ENCODE results near the gene NSD1.
A peak's percentile ranks its signal among the peaks of the same experiment; 100 is the strongest.

The NSD1 gene

GRCh38 chr5:177276886-177277285 is 143.3 kb downstream of the NSD1 start:
- H3K27ac ChIP-seq = no peak overlapping the region
- TF ChIP-seq, protein P1, sequence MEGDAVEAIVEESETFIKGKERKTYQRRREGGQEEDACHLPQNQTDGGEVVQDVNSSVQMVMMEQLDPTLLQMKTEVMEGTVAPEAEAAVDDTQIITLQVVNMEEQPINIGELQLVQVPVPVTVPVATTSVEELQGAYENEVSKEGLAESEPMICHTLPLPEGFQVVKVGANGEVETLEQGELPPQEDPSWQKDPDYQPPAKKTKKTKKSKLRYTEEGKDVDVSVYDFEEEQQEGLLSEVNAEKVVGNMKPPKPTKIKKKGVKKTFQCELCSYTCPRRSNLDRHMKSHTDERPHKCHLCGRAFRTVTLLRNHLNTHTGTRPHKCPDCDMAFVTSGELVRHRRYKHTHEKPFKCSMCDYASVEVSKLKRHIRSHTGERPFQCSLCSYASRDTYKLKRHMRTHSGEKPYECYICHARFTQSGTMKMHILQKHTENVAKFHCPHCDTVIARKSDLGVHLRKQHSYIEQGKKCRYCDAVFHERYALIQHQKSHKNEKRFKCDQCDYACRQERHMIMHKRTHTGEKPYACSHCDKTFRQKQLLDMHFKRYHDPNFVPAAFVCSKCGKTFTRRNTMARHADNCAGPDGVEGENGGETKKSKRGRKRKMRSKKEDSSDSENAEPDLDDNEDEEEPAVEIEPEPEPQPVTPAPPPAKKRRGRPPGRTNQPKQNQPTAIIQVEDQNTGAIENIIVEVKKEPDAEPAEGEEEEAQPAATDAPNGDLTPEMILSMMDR (conservative IDR thresholded peaks at IDR 0.05) = no peak

DNA sequence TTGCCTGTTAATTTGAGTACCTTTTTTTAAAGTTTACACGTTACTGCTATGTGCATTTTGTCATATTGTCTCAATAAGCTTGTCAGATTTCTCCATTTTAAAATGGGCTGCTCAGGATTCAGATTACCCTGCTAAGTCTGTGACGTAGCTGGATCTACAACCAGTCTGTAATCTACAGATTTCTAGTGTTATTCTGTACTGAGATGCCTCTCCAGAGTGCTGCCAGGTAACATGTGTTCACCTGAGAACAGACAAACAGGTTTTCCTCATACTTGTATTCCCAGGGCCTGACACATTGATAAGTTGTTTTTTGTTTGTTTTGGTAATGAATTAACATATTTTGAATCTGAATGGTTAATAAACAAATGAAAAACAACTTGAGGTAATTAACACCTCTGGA is 154.6 kb downstream of the NSD1 start:
- TF ChIP-seq, protein P1 (conservative IDR thresholded peaks at IDR 0.05) = no peak
- no peak overlapping the region for H3K27ac ChIP-seq

GRCh38 chr5:177290816-177291596 is 157.4 kb downstream of the NSD1 start:
- H3K27ac ChIP-seq = no peak overlapping the region
- TF ChIP-seq, protein P1 (conservative IDR thresholded peaks at IDR 0.05) = no peak

DNA sequence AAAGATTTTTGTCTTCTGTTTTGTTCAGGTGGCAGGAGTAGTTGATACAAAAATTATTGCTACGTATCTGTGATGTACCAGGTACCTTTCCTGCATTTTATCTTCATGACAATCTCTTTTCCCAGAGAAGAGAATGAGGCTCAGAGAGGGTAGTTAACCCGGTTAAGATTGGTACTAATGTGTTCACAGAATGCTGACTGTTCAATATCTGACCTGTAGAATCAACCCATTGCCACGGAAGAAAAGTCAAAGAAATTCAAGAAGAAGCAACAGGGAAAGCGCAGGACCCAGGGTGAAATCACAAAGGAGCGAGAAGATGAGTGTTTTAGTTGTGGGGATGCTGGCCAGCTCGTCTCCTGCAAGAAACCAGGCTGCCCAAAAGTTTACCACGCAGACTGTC is 158.2 kb downstream of the NSD1 start:
- TF ChIP-seq, protein P1 (conservative IDR thresholded peaks at IDR 0.05) = no peak
- H3K27ac ChIP-seq = no peak overlapping the region

- TF ChIP-seq, protein P1 (conservative IDR thresholded peaks at IDR 0.05) = no peak
- no peak overlapping the region for H3K27ac ChIP-seq
Measured at GRCh38 chr5:177293819-177294581, 160.4 kb downstream of the NSD1 start.

- H3K27ac ChIP-seq = peak overlapping the region; percentile 45; the same call in 1 of the 2 replicates
- TF ChIP-seq, protein P1 (conservative IDR thresholded peaks at IDR 0.05) = no peak
Measured at GRCh38 chr5:177294632-177295031, 161.1 kb downstream of the NSD1 start.

DNA sequence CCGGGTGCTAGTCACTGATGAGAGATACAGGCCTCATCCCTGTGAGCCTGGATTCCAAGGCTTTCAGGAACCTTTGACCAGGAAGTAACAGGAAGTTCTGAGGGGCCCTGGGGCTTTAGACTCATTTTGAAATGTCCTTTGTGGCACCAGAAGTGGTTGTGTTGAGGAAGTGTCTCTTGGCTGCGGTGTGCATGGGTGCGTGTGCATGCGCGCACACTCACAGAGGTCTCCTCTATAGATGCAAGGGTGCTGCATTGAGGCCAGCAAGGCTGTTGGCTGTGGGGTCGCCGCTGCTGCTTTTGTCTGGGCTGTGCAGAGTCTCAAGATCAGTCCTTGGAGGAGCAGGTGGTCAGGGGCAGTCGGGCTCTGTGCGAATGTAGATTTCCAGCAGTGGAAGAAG is 162.4 kb downstream of the NSD1 start:
- TF ChIP-seq, protein P1 (conservative IDR thresholded peaks at IDR 0.05) = no peak
- H3K27ac ChIP-seq = peak overlapping the region; percentile 45
